ENCODE results near the gene NEAT1. TPM values are rescaled to one million over a fixed set of nuclear protein-coding genes. Genes with fewer than 3 reads are reported as not detected.

Gene NEAT1
- total RNA-seq, 1 experiment from 2014 or later = 74.7 TPM

GRCh38 chr11:65416841-65417701, 5.5 kb upstream of the NEAT1 start:
- H3K36me3 ChIP-seq (ENCODE audit: insufficient read depth, low read length) = no peaks in the 10 kb centered on the region
- DNase-seq = peak; percentile 73
- H2AFZ ChIP-seq (ENCODE audit: low read length) = 0 out of 2 replicates have a peak overlapping the region, but pooled peaks have one; percentile 32
- H3K4me2 ChIP-seq (ENCODE audit: low read depth, low read length, poor library complexity, severe bottlenecking) = peak overlapping the region; percentile 78
- peak overlapping the region; percentile 86 for H3K9ac ChIP-seq (ENCODE audit: low read length)
- H4K20me1 ChIP-seq (ENCODE audit: insufficient read depth, low read depth, low read length) = no peaks in the 10 kb centered on the region
- H3K4me1 ChIP-seq (ENCODE audit: low read length) = peaks cover 72% of the 10 kb centered on the region
- H3K9me3 ChIP-seq (ENCODE audit: low read length) = no peaks in the 10 kb centered on the region
- peak overlapping the region; percentile 63 for H3K4me3 ChIP-seq (ENCODE audit: low read length)
- H3K27me3 ChIP-seq (ENCODE audit: low read length) = no peaks in the 10 kb centered on the region
- peak overlapping the region; percentile 97 for H3K27ac ChIP-seq (ENCODE audit: low read length)
- H3K9me2 ChIP-seq (replicated peaks; ENCODE audit: insufficient read depth, low read length) = no peaks in the 10 kb centered on the region
- H3K79me2 ChIP-seq (ENCODE audit: low read length) = no peaks in the 10 kb centered on the region

DNA sequence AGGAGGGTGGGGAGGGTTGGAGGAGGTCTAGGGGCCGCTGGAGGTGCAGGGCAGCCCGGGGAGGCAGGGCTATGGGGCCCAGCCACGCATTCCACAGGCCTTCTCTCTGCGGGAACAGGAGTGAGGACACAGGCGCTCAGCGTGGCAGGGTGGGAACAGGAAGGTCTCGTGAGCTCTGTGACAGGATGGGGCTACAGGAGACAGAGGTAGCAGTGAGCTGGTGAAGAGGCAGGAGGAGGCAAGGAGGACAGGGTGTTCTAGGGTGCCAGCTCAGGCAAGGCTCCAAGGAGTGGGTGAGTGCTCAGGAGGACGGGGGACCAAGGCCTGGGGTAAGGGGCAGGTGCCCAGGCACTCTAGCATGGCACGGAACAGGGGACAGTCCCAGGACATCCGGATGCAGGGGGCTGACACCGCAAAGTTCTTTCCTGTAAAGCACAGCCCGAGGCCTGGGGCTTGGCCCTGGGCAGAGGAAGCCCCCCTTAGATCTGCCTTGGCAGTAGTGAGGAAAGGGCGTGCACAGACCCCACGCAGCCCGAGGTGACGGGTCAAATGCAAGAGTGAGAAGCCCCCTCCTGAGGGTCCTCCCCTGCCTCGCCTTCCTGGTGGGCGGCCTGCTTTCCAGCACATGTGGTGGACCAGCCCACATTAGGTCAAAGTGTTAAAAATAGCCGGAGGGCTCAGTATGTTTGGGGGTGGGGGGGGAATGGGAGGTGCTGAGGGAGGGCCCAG, 4.7 kb upstream of the NEAT1 start:
- DNase-seq = peak; percentile 68
- Histone ChIP-seq H3K27ac (ENCODE audit: low read length) (peak overlapping the region; percentile 97), H3K9me2 (replicated peaks; ENCODE audit: insufficient read depth, low read length) (no peaks in the 10 kb centered on the region), H3K4me3 (ENCODE audit: low read length) (peak overlapping the region; percentile 63), H3K79me2 (ENCODE audit: low read length) (peaks cover 6% of the 10 kb centered on the region), H3K9ac (ENCODE audit: low read length) (peak overlapping the region; percentile 86), H3K36me3 (ENCODE audit: insufficient read depth, low read length) (no peaks in the 10 kb centered on the region), H3K4me1 (ENCODE audit: low read length) (peaks cover 75% of the 10 kb centered on the region), H3K4me2 (ENCODE audit: low read depth, low read length, poor library complexity, severe bottlenecking) (peak overlapping the region; percentile 78), H3K9me3 (ENCODE audit: low read length) (no peaks in the 10 kb centered on the region), H2AFZ (ENCODE audit: low read length) (0 out of 2 replicates have a peak overlapping the region, but pooled peaks have one; percentile 32), H3K27me3 (ENCODE audit: low read length) (no peaks in the 10 kb centered on the region), H4K20me1 (ENCODE audit: insufficient read depth, low read depth, low read length) (no peaks in the 10 kb centered on the region)

GRCh38 chr11:65418431-65418680, 4.2 kb upstream of the NEAT1 start:
- peaks cover 11% of the 10 kb centered on the region for H3K79me2 ChIP-seq (ENCODE audit: low read length)
- H3K4me2 ChIP-seq (ENCODE audit: low read depth, low read length, poor library complexity, severe bottlenecking) = peak overlapping the region; percentile 78
- peak overlapping the region; percentile 63 for H3K4me3 ChIP-seq (ENCODE audit: low read length)
- peaks cover 77% of the 10 kb centered on the region for H3K4me1 ChIP-seq (ENCODE audit: low read length)
- H3K27me3 ChIP-seq (ENCODE audit: low read length) = no peaks in the 10 kb centered on the region
- H4K20me1 ChIP-seq (ENCODE audit: insufficient read depth, low read depth, low read length) = peaks cover 3% of the 10 kb centered on the region; the same call in 1 of the 2 replicates
- peak overlapping the region; percentile 86 for H3K9ac ChIP-seq (ENCODE audit: low read length)
- no peak for DNase-seq
- H2AFZ ChIP-seq (ENCODE audit: low read length) = peak overlapping the region; percentile 58; the same call in 1 of the 2 replicates
- H3K36me3 ChIP-seq (ENCODE audit: insufficient read depth, low read length) = no peaks in the 10 kb centered on the region
- H3K27ac ChIP-seq (ENCODE audit: low read length) = peak overlapping the region; percentile 97
- H3K9me2 ChIP-seq (replicated peaks; ENCODE audit: insufficient read depth, low read length) = no peaks in the 10 kb centered on the region
- no peaks in the 10 kb centered on the region for H3K9me3 ChIP-seq (ENCODE audit: low read length)

- Histone ChIP-seq H3K4me1 (ENCODE audit: low read length) (peaks cover 83% of the 10 kb centered on the region), H2AFZ (ENCODE audit: low read length) (peak overlapping the region; percentile 58; the same call in 1 of the 2 replicates), H3K4me3 (ENCODE audit: low read length) (peak overlapping the region; percentile 63), H3K4me2 (ENCODE audit: low read depth, low read length, poor library complexity, severe bottlenecking) (peak overlapping the region; percentile 78), H4K20me1 (ENCODE audit: insufficient read depth, low read depth, low read length) (peaks cover 8% of the 10 kb centered on the region), H3K36me3 (ENCODE audit: insufficient read depth, low read length) (no peaks in the 10 kb centered on the region), H3K27me3 (ENCODE audit: low read length) (no peaks in the 10 kb centered on the region), H3K9me3 (ENCODE audit: low read length) (no peaks in the 10 kb centered on the region), H3K9ac (ENCODE audit: low read length) (peak overlapping the region; percentile 86), H3K9me2 (replicated peaks; ENCODE audit: insufficient read depth, low read length) (no peaks in the 10 kb centered on the region), H3K27ac (ENCODE audit: low read length) (peak overlapping the region; percentile 97), H3K79me2 (ENCODE audit: low read length) (peaks cover 16% of the 10 kb centered on the region)
- DNase-seq = peak; percentile 99
Measured at GRCh38 chr11:65418681-65419459, 3.7 kb upstream of the NEAT1 start.

DNA sequence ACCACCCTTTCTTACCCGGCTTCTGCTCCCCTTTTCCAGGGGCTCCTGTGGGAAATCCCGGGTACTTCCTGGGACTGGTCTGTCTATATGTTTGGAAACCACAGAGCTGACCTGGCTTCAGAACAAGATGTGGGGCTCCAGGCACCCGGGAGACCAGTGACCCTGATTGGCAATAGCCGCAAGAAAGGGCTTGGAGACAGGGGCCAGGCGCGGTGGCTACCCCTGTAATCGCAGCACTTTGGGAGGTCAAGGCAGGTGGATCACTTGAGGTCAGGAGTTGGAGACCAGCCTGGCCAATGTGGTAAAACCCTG, 3.2 kb upstream of the NEAT1 start:
- H3K4me1 ChIP-seq (ENCODE audit: low read length) = peaks cover 88% of the 10 kb centered on the region
- no peak overlapping the region for H2AFZ ChIP-seq (ENCODE audit: low read length)
- no peaks in the 10 kb centered on the region for H3K36me3 ChIP-seq (ENCODE audit: insufficient read depth, low read length)
- H3K4me2 ChIP-seq (ENCODE audit: low read depth, low read length, poor library complexity, severe bottlenecking) = peak overlapping the region; percentile 78
- H4K20me1 ChIP-seq (ENCODE audit: insufficient read depth, low read depth, low read length) = peaks cover 13% of the 10 kb centered on the region
- peak overlapping the region; percentile 97 for H3K27ac ChIP-seq (ENCODE audit: low read length)
- no peaks in the 10 kb centered on the region for H3K9me2 ChIP-seq (replicated peaks; ENCODE audit: insufficient read depth, low read length)
- H3K9ac ChIP-seq (ENCODE audit: low read length) = peak overlapping the region; percentile 86
- no peak for DNase-seq
- H3K9me3 ChIP-seq (ENCODE audit: low read length) = no peaks in the 10 kb centered on the region
- H3K79me2 ChIP-seq (ENCODE audit: low read length) = peaks cover 22% of the 10 kb centered on the region
- no peaks in the 10 kb centered on the region for H3K27me3 ChIP-seq (ENCODE audit: low read length)
- peak overlapping the region; percentile 63 for H3K4me3 ChIP-seq (ENCODE audit: low read length)

- H3K9ac ChIP-seq (ENCODE audit: low read length) = peak overlapping the region; percentile 86
- H3K9me2 ChIP-seq (replicated peaks; ENCODE audit: insufficient read depth, low read length) = no peaks in the 10 kb centered on the region
- peaks cover 18% of the 10 kb centered on the region for H4K20me1 ChIP-seq (ENCODE audit: insufficient read depth, low read depth, low read length)
- peak overlapping the region; percentile 97 for H3K27ac ChIP-seq (ENCODE audit: low read length)
- H3K4me2 ChIP-seq (ENCODE audit: low read depth, low read length, poor library complexity, severe bottlenecking) = peak overlapping the region; percentile 78
- DNase-seq = peak; percentile 72
- peaks cover 90% of the 10 kb centered on the region for H3K4me1 ChIP-seq (ENCODE audit: low read length)
- H3K27me3 ChIP-seq (ENCODE audit: low read length) = no peaks in the 10 kb centered on the region
- H2AFZ ChIP-seq (ENCODE audit: low read length) = no peak overlapping the region
- H3K36me3 ChIP-seq (ENCODE audit: insufficient read depth, low read length) = no peaks in the 10 kb centered on the region
- peaks cover 27% of the 10 kb centered on the region for H3K79me2 ChIP-seq (ENCODE audit: low read length)
- peak overlapping the region; percentile 63 for H3K4me3 ChIP-seq (ENCODE audit: low read length)
- H3K9me3 ChIP-seq (ENCODE audit: low read length) = no peaks in the 10 kb centered on the region
Measured at GRCh38 chr11:65419772-65420481, 2.7 kb upstream of the NEAT1 start.

GRCh38 chr11:65420506-65420905, 2.1 kb upstream of the NEAT1 start:
- no peaks in the 10 kb centered on the region for H3K27me3 ChIP-seq (ENCODE audit: low read length)
- H3K27ac ChIP-seq (ENCODE audit: low read length) = peak overlapping the region; percentile 97
- H3K9me2 ChIP-seq (replicated peaks; ENCODE audit: insufficient read depth, low read length) = no peaks in the 10 kb centered on the region
- peak overlapping the region; percentile 84; the same call in 1 of the 2 replicates for H3K4me3 ChIP-seq (ENCODE audit: low read length)
- H3K9ac ChIP-seq (ENCODE audit: low read length) = peak overlapping the region; percentile 96
- H3K36me3 ChIP-seq (ENCODE audit: insufficient read depth, low read length) = no peaks in the 10 kb centered on the region
- H3K9me3 ChIP-seq (ENCODE audit: low read length) = no peaks in the 10 kb centered on the region
- DNase-seq = peak; percentile 48
- peak overlapping the region; percentile 78 for H3K4me2 ChIP-seq (ENCODE audit: low read depth, low read length, poor library complexity, severe bottlenecking)
- peaks cover 24% of the 10 kb centered on the region for H4K20me1 ChIP-seq (ENCODE audit: insufficient read depth, low read depth, low read length)
- peaks cover 90% of the 10 kb centered on the region for H3K4me1 ChIP-seq (ENCODE audit: low read length)
- H3K79me2 ChIP-seq (ENCODE audit: low read length) = peaks cover 33% of the 10 kb centered on the region
- no peak overlapping the region for H2AFZ ChIP-seq (ENCODE audit: low read length)
